Activated CD4-positive, alpha-beta T cell treated with anti-CD3 and anti-CD28 coated beads for 24 hours (primary cell): ENCODE results near the gene ACTR1A.

Experiments
- DNase-seq, 2 donors: peaks; one replicate each; pipeline ENCODE4 v3.0.0-alpha.2; 2020; ENCODE audit warnings: low read depth in 2 of 2

Gene ACTR1A

DNA sequence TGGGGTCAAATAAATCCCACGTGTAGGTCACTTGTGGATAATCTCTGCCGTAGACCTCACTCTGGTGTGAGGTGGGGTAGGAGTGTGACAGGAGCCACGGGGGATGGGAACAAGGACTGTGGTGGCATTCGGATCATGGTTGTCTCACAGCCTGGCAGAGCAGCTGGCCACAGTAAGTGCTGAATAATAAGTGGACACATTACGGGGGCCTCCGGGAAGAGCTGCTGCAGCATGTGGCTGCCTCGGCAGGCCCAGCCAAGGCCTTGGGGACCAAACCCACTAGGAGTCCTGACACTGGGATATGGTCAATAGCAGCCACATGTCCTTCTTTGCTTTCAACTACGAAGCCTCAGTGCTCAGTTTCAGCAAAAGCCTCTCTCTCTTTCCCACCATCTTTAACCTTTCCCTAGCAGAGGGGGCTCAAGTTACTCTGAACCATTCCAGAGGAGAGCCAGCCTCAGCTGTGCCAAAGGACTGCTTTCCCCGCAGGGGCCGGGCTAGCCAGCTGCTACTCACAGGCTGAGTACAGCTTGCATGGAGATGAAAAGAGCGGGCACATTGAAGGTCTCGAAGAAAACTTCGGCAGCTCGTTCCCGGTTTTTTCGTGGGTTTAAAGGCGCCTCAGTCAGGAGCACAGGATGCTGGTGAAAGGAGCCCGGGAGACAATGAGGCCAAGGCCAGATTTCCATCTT lies 17.3 kb downstream of the ACTR1A start:
- no peak for DNase-seq

DNA sequence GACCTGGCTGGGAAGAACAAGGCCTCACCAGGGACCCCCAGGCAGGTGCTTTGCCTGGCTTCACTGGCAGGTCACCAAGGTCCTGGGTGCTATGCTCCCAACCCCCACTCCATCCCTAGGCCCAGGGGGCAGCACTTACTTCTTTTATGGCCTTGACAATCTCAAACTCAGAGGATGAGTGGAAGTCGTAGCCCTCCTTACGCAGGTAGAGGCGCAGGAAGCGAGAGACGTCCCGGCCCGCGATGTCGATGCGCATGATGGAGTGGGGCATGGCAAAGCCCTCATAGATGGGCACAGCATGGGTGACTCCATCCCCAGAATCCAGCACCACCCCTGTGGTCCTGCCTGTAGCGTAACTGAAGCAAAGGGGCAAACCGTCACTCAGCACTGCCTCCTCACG lies 18.5 kb downstream of the ACTR1A start:
- DNase-seq, result no peak

DNA sequence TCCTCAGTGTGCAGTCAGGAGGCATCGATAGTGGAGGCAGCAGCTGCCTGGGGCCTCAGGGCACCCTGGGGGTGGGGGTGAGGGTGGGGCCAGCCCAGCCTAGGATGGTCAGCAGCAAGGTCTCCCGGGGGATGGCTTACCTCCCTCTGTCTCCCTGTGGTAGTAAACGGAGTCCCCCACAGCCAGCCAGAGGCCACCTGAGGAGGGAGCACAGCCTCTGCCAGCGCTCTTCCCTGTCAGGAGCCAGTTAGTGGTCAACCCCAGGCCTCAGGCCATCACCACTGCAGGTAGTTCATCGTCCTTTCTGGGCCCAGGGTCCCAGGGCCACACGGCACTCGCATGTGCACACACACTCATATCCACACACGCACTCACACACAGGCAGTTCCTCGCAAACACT lies 22.1 kb downstream of the ACTR1A start:
- no peak for DNase-seq

DNA sequence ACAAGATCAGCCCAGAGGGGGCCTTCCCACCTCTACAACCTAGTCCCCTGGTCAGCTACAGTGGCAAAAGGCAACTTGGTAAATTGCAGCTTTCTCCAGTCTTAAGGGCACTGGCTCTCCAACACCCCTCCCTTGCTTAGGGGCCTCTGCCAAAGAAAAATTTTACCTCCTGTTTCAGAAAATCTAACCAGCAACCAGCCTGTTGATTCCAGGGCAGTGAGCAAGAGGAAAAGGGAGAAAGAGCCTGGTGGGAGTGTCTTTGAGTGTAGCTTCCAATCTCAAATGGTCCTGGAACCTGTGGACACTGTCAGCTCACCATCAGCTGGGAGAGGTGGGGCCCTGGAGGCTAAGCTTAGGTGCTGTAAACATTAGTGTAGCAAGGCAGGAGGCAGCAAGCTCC lies 22.9 kb downstream of the ACTR1A start:
- DNase-seq, result no peak

DNA sequence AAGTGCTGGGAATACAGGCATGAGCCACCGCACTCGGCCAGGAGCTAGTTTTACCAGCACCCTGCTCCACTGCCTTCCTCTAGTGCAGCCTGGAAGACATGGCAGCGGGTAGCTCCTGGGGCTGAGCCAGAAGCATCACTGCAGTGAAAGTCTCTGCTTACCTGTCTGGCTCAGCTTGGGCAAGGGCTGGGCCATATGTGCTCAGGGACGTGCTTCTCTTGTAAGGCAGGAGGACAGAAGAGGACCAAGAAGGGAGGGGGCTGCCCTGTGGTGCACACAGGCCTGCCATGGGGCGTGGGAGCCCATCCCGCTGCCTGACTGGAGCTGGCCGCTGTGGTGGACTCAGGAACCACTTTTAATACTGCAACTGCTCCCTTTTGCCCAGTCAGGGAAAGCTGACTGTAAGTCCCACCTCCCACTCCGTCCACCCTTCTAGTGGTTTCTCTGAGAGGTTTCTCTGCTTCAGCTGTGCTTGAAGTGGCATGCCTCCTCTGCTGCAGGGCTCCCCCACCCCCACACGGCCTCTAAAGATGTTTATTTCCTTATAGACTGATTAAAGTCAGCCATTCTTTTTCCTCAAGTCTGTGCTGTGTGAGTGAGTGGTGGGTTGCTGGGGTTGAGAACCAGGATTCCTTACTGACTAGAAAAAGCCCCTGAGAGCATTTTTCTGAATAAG lies 25.9 kb downstream of the ACTR1A start:
- no peak for DNase-seq

DNA sequence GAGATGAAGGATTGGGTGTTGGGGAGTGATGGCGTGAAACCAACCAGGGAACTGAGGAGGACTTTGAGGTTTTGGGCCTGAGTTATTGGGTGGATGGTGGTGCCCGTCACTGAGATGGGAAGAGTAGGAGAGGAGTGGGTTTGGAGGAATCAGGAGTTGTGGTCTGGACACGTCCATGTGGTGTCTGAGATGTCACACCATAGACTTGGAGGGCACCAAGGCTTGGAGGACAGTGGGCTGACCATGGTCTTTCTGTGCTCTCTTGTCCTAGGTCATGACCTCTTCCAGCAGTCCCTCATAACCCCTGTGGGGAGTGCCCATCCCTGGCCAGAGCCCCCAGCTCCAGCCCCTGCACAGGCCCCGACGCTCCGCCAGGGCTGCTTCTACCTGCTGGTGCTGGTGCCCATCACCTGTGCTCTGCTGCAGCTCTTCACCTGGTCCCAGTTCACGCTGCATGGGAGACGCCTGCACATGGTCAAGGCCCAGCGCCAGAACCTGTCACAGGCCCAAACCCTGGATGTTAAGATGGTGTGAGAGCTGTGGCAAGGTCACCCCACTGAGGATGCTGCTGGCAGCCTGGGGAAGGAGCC lies 27.0 kb downstream of the ACTR1A start:
- DNase-seq, result no peak

DNA sequence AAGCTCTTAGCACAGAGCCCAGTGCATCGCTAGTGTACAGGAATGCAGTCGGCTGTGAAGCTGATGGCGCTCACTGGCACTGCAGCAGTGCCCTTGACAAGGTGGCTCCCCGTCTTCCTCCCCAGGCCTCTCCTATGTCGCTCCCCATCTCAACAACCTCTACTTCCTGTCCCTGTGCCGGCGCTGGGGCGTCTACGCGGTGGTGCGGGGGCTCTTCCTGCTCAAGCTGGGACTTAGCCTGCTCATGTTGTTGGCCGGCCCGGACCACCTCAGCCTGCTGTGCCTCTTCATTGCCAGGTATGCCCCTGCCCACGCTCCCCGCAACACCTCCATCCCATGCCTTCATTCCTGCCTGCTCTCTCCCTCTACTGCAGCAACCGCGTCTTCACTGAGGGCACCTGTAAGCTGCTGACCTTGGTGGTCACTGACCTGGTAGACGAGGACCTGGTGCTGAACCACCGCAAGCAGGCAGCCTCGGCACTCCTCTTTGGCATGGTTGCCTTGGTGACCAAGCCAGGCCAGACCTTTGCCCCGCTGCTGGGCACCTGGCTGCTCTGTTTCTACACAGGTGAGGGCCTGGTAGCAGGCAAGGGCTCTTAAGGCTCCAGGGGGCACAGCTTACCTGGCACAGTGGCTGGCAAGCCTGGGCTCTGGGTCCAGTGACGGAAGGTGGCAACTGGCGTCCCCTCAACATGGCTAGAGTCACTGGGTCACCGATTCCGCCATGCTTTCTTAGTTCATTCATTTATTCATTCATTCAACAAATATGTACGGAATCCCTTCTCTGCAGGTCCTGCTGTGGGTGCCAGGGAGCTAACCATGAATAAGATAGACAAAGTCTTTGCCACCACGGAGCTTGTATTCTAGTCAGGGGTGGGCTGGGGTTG lies 28.8 kb downstream of the ACTR1A start:
- no peak for DNase-seq

DNA sequence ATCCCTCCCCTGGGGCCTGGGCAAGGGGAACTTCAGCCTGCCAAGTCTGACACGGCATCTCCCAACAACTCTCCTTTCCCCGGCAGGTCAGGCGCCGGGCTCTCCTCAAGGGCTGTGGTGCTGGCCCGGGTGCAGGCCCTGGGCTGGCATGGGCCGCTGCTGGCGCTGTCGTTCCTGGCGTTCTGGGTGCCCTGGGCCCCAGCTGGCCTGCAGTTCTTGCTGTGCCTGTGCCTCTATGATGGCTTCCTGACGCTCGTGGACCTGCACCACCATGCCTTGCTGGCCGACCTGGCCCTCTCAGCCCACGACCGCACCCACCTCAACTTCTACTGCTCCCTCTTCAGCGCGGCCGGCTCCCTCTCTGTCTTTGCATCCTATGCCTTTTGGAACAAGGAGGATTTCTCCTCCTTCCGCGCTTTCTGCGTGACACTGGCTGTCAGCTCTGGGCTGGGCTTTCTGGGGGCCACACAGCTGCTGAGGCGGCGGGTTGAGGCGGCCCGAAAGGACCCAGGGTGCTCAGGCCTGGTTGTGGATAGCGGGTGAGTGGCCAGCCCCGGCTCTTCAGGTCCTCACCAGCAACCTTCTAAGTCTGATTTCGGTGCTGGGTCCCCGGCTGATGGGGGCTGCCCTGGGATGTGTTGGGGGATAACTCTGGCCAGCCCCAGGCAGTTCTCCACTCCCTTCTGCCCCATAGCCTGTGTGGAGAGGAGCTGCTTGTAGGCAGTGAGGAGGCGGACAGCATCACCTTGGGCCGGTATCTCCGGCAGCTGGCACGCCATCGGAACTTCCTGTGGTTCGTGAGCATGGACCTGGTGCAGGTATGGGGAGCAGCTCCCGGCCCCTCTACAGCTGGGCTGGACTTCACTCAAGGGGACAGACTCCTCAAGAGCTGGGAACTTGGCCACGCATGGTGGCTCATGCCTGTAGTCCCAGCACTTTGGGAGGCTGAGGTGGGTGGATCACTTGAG lies 31.6 kb downstream of the ACTR1A start:
- DNase-seq, result no peak

DNA sequence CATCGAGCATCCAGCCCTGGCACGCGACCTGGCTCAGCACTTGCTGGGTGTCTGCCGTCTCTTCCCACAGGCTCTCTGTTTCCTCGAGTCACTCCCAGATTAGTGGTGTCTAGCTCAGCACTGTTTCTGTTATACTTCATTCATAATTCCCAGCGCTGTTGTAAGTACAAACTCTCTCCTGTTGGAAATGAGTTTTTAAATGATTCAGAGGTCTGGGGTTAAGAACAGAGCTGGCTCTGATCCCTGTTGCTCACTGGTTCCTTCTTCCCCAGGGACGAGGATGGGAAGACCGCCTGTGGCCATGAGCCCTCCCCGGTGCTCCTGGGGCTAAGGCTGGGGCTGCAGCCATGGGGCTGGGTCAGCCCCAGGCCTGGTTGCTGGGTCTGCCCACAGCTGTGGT lies 33.8 kb downstream of the ACTR1A start:
- DNase-seq, result no peak

DNA sequence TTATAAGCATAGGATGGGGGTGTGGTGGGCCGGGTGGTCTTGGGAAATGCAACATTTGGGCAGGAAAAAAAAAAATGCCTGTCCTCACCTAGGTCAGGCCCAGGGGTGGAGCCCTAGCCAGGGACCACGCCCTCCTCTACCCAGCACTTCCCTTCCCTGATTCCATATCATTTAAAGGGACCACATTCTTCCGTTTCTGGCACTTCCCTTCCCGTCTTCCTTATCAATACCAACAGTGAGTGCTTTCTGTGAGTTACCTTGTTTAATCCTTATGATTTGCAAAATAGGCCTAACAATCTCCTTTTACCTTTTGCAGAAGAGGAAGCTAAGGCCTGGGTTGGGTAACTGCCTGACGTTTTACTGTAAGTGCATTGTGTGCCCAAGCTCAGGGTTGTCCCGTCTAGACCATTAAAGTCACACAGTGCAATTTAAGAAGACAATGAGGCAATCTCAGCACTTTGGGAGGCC lies 34.5 kb downstream of the ACTR1A start:
- DNase-seq, result no peak

DNA sequence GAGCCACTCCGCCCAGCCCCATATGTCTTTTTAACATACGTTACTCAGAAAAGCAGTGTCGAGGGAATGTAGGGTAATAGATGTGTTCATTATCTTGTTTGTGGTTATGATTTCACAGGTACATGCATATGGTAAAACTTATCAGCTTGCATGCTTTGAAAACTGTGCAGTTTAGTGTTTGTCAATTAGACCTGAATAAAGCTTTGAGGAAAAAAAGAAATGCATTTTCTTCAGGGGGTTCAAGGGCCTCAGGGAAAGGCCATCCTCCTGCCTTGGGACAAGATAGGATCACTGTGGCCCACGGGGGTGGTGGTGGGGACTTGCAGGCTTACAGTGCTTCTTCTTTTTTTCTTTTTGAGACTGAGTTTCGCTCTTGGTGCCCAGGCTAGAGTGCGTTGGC lies 35.2 kb downstream of the ACTR1A start:
- DNase-seq, result no peak

DNA sequence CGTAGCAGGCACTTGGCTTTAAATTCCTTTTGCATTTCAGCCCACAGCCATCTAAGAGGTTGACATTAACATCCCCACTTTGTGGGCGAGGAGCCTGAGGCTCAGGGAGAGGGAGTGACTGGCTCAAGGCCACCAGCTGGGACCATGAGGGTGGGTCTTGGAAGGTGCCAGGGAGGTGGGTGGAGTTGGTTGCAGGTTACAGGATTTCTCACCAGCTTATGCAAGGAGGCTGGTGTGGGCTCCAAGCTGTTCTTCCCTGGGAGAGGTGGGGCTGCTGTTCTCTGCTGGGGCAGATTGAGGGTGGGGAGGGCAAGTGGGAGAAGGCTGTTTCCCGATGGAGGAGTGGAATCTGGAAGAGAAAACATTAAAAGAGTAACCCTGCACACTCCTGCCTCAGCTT lies 37.0 kb downstream of the ACTR1A start:
- no peak for DNase-seq

DNA sequence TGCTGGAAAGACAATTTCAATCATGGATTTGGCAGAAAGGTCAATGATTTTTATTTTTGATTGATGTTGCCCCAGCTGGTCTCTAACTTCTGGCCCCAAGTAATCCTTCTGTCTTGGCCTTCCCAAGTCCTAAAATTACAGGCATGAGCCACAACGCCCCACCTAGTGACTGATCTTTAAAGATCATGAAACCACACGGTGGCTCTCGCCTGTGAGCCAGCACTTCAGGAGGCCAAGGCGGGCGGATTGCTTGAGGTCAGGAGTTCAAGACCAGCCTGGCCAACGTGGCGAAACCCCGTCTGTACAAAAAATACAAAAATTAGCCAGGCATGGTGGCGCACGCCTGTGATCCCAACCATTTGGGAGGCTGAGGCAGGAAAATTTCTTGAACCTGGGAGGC lies 38.5 kb downstream of the ACTR1A start:
- DNase-seq, result no peak

DNA sequence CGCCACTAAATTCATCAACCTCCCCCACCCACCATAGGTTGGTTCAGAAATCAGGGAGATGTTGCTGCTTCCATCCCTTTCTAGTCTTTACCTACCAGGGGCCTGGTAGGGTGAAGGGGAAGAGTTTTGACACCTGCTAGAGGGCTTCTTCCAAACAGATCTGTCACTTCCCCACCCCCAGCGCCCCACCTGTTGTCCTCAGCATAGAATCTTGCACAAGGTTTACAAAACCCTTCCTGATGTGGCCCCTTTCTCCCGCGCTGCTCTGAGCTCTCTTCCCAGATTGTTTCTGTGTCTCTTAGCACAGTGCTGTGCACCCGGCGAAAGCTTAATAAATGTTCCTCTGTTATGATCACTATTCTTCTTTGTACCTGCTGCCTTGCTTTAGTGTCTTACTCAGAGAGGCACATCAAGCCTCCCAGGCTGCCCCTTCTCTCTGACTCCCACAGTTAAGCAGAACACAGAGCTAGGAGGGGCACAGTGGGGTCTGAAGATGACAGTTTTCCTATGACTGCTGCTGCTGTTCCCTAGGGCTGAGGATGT lies 39.9 kb downstream of the ACTR1A start:
- no peak for DNase-seq

DNA sequence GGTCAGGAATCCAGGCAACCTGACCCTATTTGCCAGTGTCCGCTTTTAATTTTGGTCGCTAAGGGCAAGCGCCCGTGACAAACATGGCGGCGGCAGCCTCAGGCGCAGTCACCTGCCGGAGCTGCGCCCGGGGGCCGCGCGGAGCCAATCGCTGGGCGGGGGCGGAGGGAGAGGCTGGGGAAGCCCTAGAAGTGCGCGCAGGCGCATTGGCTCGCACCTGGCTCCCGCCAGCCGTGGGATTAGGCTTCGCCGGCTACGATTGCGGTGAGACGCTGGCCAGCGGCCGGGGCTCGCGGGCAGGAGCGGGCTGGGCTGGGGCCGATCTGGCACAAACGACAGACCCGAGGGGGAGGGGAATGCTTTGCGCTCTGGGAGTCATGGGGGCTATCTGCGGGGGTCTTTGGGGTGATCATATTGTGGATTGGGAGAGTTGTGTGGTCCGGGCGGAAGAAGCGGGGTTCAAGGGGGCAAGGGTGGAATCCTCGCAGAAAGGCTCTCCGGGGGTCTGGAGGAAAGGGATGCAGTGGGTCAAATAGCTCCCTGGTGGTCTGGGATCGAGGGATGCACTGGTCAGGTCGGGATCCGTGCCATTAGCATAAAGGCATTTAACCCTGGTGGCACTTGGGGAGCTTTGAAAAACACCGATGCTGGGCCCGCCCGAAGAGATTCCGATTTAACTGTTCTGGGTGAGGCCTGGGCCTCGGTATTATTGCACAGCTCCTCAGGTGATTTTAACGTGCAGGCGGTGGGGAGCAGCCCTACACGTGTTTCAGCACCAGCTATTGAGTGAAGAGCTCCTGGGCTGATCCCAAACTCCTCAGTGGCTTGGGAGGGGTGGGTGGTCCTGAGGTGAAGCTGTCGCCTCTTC lies 41.1 kb downstream of the ACTR1A start:
- DNase-seq, result peak; percentile 91 to 94

DNA sequence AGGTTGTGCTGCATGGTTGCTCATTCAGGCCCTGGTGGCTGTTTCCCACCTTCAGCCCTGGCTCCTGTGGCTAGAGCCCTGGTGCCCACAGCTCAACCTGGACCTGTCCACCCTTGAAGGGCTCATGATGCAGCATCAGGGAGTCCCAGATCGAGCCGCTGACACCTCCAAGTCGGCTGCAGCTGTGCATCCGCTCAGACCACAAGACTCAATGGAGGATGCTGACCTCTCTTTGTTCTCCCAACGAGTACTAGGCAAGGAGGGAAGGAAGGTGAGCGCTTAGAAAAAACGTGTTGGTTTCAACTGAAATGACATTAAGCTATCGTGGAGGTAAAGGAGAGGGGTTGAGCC lies 41.7 kb downstream of the ACTR1A start:
- no peak for DNase-seq

DNA sequence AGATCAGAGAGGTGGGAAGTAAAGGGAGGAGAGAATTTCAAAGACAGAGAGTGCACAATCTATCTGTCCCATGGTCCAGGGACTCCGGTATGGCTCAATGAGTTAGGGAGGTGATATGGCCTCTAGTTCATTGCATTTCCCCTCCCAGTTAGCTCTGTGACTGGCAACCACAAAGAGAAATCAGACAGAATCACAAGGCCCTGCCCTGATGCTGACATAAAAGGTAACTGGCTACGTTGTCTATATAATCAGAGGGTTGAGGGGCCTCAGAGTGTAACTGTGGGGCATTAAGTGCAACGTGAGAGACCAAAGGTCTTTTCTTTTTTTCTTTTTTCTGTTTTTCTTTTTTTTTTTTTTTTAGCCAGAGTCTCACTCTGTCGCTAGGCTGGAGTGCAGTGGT lies 43.9 kb downstream of the ACTR1A start:
- no peak for DNase-seq

DNA sequence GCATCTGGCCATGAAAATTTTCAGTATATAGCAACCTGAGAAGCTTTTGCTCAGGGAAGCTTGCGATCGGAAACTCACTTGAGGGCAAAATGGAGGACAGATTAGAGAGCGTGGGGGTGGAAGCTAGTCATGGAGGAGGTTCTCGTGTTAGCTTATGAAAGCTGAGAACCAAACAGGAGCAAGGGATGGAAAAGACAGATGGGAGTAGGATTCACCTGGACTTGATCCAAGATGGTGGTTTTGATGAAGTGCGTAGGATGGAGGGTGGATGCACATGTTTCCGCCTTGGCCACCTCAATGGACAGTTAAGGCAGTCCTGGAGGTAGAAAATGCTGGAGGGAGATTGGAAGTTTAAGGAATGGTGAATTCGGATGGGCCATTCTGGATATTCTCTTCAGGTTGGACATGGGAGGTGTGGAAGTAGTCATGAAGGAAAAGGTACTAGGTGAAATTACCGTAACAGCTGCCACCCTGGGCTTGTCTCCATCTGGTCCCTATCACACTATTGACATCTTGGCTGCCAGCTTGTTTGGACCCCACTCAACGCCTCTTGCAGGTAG lies 44.8 kb downstream of the ACTR1A start:
- no peak for DNase-seq

DNA sequence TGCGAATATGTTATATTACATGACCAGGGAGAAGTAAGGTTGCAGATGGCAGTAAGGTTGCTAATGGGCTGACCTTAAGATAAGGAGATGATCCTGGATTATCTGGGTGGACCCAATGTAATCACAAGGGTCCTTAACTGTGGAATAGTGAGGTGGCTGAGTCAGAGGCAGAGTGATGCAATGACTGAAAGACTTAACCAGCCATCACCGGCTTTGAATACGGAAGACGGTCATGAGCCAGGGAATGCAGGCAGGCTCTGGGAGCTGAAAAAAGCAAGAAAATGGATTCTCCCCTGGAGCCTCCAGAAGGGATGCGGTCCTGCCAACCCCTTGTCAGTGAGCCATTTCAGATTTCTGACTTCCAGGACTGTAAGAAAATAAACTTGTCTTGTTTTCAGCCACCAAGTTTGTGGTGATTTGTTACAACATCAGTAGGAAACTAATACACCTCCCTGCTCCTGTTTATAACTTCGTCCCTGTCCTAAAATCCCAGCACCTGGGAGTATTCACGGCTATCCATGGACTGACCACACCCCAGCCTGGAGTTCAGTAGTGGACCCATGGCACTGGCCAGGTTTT lies 46.5 kb downstream of the ACTR1A start:
- DNase-seq, result no peak
